ENCODE data around the gene SVIL. TPM values are rescaled to one million over a fixed set of nuclear protein-coding genes. Genes with fewer than 3 reads are reported as not detected.
A peak's percentile ranks its signal among the peaks of the same experiment; 100 is the strongest.

SVIL gene
- polyA plus RNA-seq, 4 donors = 6.7 to 26.4 (median 9.8) TPM

DNA sequence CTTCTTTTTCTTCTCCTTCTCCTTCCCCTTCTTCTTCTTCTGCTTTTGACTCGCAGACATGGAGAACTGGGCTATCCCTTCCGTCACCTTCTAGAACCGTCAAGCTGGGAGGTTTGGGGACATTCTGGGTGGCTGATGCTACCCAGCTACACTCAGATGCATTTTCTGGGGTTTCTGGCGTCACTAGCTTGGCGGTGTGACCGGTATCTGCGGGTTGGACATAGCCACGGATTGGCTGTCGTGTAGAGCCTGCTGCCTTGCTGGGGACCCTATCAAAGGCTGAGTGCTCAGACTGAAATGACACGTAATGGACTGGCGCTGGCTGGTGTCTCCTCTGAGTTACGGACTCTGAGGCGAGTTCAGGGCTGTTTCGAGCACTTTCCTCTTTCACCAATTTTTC is 101.7 kb downstream of the SVIL start:
- DNase-seq (no peak), FAIRE-seq (no peak)
- H3K27ac ChIP-seq (ENCODE audit: low read depth in 1 of 3, low read length in 2 of 3) = no peak overlapping the region
- H3K4me1 ChIP-seq (ENCODE audit: control insufficient read depth in 3 of 3, insufficient read depth in 2 of 3, low read depth in 1 of 3, low read length in 2 of 3) = peaks cover 0 to 9% (median 2%) of the 10 kb centered on the region in 3 donors
- 90 to 94% (median 93%) methylated on average over 14 of the region's 14 CpGs for WGBS, 3 donors
- peaks cover 0 to 28% (median 0%) of the 10 kb centered on the region in 3 donors for H3K36me3 ChIP-seq (ENCODE audit: control insufficient read depth in 3 of 3, insufficient read depth in 2 of 3, low read depth in 1 of 3, low read length in 3 of 3)
- no peaks in the 10 kb centered on the region for H3K9me3 ChIP-seq (ENCODE audit: control insufficient read depth in 2 of 2, insufficient read depth in 1 of 2, low read depth in 1 of 2, low read length in 1 of 2)
- H3K4me3 ChIP-seq (ENCODE audit: low read depth in 1 of 3, low read length in 3 of 3) = no peak overlapping the region
- H3K27me3 ChIP-seq (ENCODE audit: control insufficient read depth in 3 of 3, insufficient read depth in 3 of 3, low read length in 3 of 3) = no peaks in the 10 kb centered on the region

- peaks cover 0 to 28% (median 0%) of the 10 kb centered on the region in 3 donors for H3K36me3 ChIP-seq (ENCODE audit: control insufficient read depth in 3 of 3, insufficient read depth in 2 of 3, low read depth in 1 of 3, low read length in 3 of 3)
- DNase-seq (no peak), FAIRE-seq (no peak)
- no peak overlapping the region for H3K27ac ChIP-seq (ENCODE audit: low read depth in 1 of 3, low read length in 2 of 3)
- H3K27me3 ChIP-seq (ENCODE audit: control insufficient read depth in 3 of 3, insufficient read depth in 3 of 3, low read length in 3 of 3) = no peaks in the 10 kb centered on the region
- 93 to 95% (median 94%) methylated on average over 19 of the region's 19 CpGs for WGBS, 3 donors
- no peak overlapping the region for H3K4me3 ChIP-seq (ENCODE audit: low read depth in 1 of 3, low read length in 3 of 3)
- no peaks in the 10 kb centered on the region for H3K9me3 ChIP-seq (ENCODE audit: control insufficient read depth in 2 of 2, insufficient read depth in 1 of 2, low read depth in 1 of 2, low read length in 1 of 2)
- H3K4me1 ChIP-seq (ENCODE audit: control insufficient read depth in 3 of 3, insufficient read depth in 2 of 3, low read depth in 1 of 3, low read length in 2 of 3) = peaks cover 0 to 9% (median 2%) of the 10 kb centered on the region in 3 donors
Observed at GRCh38 chr10:29532256-29532878, 102.4 kb downstream of the SVIL start.

DNA sequence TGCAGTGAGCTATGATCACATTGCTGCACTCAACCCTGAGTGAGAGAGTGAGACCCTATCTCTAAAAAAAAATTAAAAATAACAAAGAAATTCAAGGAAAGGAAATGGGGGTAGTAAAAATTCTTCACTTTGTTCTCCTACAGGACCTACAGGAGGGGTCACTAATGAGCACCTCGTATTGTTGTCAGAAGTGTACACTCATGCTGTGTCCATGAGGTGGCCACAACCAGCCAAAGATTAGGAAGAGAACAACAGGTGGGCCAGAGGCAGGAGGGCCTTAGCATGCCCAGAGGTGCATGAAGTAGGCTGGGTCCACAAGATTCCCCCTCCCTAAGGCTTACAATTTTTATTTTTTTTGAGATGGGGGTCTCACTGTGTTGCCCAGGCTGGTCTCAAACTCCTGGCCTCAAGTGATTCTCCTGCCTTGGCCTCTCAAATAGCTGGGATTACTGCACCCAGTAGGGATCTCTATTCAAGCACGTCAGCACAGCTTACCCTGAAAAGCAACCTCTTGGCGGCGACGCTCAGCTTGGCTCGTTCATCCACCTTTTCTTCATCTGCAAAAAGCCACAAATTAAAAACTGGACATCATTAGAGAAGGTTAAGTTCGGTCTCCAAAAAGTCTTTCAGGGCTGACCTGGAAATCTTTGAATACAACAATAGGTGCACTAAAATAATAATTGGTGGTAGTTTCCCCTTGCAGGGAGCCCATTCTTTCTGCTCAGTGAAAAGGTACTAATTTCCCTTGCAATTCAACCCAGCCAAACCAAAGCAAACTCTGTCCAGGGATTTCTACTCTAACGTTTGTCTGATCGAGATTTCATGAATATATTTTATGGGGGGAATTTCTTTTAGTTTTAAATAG is 104.4 kb downstream of the SVIL start:
- Histone ChIP-seq H3K27ac (ENCODE audit: low read depth in 1 of 3, low read length in 2 of 3) (no peak overlapping the region), H3K9me3 (ENCODE audit: control insufficient read depth in 2 of 2, insufficient read depth in 1 of 2, low read depth in 1 of 2, low read length in 1 of 2) (no peaks in the 10 kb centered on the region), H3K4me3 (ENCODE audit: low read depth in 1 of 3, low read length in 3 of 3) (no peak overlapping the region), H3K36me3 (ENCODE audit: control insufficient read depth in 3 of 3, insufficient read depth in 2 of 3, low read depth in 1 of 3, low read length in 3 of 3) (peaks cover 0 to 34% (median 0%) of the 10 kb centered on the region in 3 donors), H3K27me3 (ENCODE audit: control insufficient read depth in 3 of 3, insufficient read depth in 3 of 3, low read length in 3 of 3) (no peaks in the 10 kb centered on the region), H3K4me1 (ENCODE audit: control insufficient read depth in 3 of 3, insufficient read depth in 2 of 3, low read depth in 1 of 3, low read length in 2 of 3) (peaks cover 0 to 2% (median under 1%) of the 10 kb centered on the region in 3 donors)
- 86 to 90% (median 87%) methylated on average over 9 of the region's 9 CpGs for WGBS, 3 donors
- no peak for FAIRE-seq
- DNase-seq = no peak

DNA sequence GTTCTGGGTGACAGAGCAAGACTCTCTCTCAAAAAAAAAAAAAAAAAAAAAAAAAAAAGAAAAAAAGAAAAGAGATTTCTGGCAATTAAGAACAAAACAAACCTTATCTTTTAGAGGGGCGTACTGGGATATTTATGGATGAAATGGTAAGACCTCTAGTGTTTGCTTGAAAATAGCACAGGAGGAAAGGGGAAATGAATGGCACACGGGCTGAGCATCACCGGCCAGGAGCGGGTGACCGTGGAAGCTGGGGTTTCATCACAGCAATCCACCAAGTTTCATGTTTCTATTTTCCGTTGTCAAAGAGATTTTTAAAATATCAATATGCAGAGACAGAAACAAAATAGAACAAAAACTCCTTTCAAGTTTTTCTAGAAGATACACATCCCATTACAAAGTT is 105.6 kb downstream of the SVIL start:
- FAIRE-seq (no peak), DNase-seq (no peak)
- H3K9me3 ChIP-seq (ENCODE audit: control insufficient read depth in 2 of 2, insufficient read depth in 1 of 2, low read depth in 1 of 2, low read length in 1 of 2) = no peaks in the 10 kb centered on the region
- H3K36me3 ChIP-seq (ENCODE audit: control insufficient read depth in 3 of 3, insufficient read depth in 2 of 3, low read depth in 1 of 3, low read length in 3 of 3) = peaks cover 0 to 34% (median 2%) of the 10 kb centered on the region in 3 donors
- WGBS, 3 donors = 91 to 96% (median 92%) methylated on average over 6 of the region's 6 CpGs
- H3K27me3 ChIP-seq (ENCODE audit: control insufficient read depth in 3 of 3, insufficient read depth in 3 of 3, low read length in 3 of 3) = no peaks in the 10 kb centered on the region
- H3K4me3 ChIP-seq (ENCODE audit: low read depth in 1 of 3, low read length in 3 of 3) = no peak overlapping the region
- no peaks in the 10 kb centered on the region for H3K4me1 ChIP-seq (ENCODE audit: control insufficient read depth in 3 of 3, insufficient read depth in 2 of 3, low read depth in 1 of 3, low read length in 2 of 3)
- no peak overlapping the region for H3K27ac ChIP-seq (ENCODE audit: low read depth in 1 of 3, low read length in 2 of 3)

GRCh38 chr10:29525762-29526161 is 109.0 kb downstream of the SVIL start:
- H3K27ac ChIP-seq (ENCODE audit: low read depth in 1 of 3, low read length in 2 of 3) = no peak overlapping the region
- H3K36me3 ChIP-seq (ENCODE audit: control insufficient read depth in 3 of 3, insufficient read depth in 2 of 3, low read depth in 1 of 3, low read length in 3 of 3) = peaks cover 2 to 43% (median 6%) of the 10 kb centered on the region in 3 donors
- H3K9me3 ChIP-seq (ENCODE audit: control insufficient read depth in 2 of 2, insufficient read depth in 1 of 2, low read depth in 1 of 2, low read length in 1 of 2) = no peaks in the 10 kb centered on the region
- no peaks in the 10 kb centered on the region for H3K27me3 ChIP-seq (ENCODE audit: control insufficient read depth in 3 of 3, insufficient read depth in 3 of 3, low read length in 3 of 3)
- DNase-seq (no peak), FAIRE-seq (no peak)
- no peak overlapping the region for H3K4me3 ChIP-seq (ENCODE audit: low read depth in 1 of 3, low read length in 3 of 3)
- no peaks in the 10 kb centered on the region for H3K4me1 ChIP-seq (ENCODE audit: control insufficient read depth in 3 of 3, insufficient read depth in 2 of 3, low read depth in 1 of 3, low read length in 2 of 3)
- 92 to 93% (median 93%) methylated on average over 7 of the region's 7 CpGs for WGBS, 3 donors

GRCh38 chr10:29524720-29525119 is 110.1 kb downstream of the SVIL start:
- 85 to 88% (median 86%) methylated on average over 9 of the region's 9 CpGs for WGBS, 3 donors
- Histone ChIP-seq H3K27ac (ENCODE audit: low read depth in 1 of 3, low read length in 2 of 3) (no peak overlapping the region), H3K9me3 (ENCODE audit: control insufficient read depth in 2 of 2, insufficient read depth in 1 of 2, low read depth in 1 of 2, low read length in 1 of 2) (no peaks in the 10 kb centered on the region), H3K27me3 (ENCODE audit: control insufficient read depth in 3 of 3, insufficient read depth in 3 of 3, low read length in 3 of 3) (no peaks in the 10 kb centered on the region), H3K4me3 (ENCODE audit: low read depth in 1 of 3, low read length in 3 of 3) (no peak overlapping the region), H3K36me3 (ENCODE audit: control insufficient read depth in 3 of 3, insufficient read depth in 2 of 3, low read depth in 1 of 3, low read length in 3 of 3) (peaks cover 6 to 42% (median 6%) of the 10 kb centered on the region in 3 donors), H3K4me1 (ENCODE audit: control insufficient read depth in 3 of 3, insufficient read depth in 2 of 3, low read depth in 1 of 3, low read length in 2 of 3) (no peaks in the 10 kb centered on the region)
- no peak for FAIRE-seq
- no peak for DNase-seq

DNA sequence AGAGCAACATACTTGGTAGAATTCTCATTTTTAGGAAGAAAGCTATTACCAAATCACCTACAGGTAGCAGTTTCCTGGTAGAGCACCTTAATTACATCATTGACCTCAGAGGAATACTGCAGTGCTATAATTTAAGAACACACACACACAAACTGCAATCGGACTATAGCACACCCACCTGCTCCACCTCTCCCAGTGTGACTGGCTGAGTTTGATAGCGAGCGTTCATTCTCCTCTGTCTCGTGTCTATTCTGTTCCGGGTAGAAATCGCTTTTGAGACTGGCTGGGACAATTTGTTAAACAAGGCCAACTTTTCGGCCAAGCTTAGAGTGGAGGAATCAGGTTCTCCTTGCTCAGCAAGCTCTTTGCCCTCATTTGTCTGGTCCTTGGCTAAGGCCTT is 110.5 kb downstream of the SVIL start:
- FAIRE-seq (no peak), DNase-seq (no peak)
- Histone ChIP-seq H3K27me3 (ENCODE audit: control insufficient read depth in 3 of 3, insufficient read depth in 3 of 3, low read length in 3 of 3) (no peaks in the 10 kb centered on the region), H3K4me1 (ENCODE audit: control insufficient read depth in 3 of 3, insufficient read depth in 2 of 3, low read depth in 1 of 3, low read length in 2 of 3) (no peaks in the 10 kb centered on the region), H3K4me3 (ENCODE audit: low read depth in 1 of 3, low read length in 3 of 3) (no peak overlapping the region), H3K27ac (ENCODE audit: low read depth in 1 of 3, low read length in 2 of 3) (no peak overlapping the region), H3K36me3 (ENCODE audit: control insufficient read depth in 3 of 3, insufficient read depth in 2 of 3, low read depth in 1 of 3, low read length in 3 of 3) (peaks cover 6 to 39% (median 6%) of the 10 kb centered on the region in 3 donors), H3K9me3 (ENCODE audit: control insufficient read depth in 2 of 2, insufficient read depth in 1 of 2, low read depth in 1 of 2, low read length in 1 of 2) (no peaks in the 10 kb centered on the region)
- 85 to 95% (median 87%) methylated on average over 7 of the region's 7 CpGs for WGBS, 3 donors

DNA sequence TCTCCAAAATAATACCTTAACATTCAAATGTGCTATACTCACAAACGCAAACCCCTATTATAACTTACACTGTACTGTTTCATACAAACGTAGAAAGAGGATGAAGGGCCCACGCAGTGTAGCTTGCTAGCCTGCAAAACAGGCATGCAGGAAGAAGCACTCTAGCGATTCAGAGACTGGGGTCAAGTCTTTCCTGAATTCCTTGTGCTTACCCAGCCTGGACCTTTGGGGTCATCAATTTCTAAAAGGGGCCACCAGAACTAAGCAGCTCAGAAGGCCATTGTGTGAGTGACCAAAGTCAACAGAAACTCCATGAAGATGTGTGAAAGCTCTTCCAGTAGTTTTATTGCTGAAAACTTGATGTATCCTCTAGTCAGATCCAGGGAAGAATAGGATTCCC is 111.9 kb downstream of the SVIL start:
- no peaks in the 10 kb centered on the region for H3K9me3 ChIP-seq (ENCODE audit: control insufficient read depth in 2 of 2, insufficient read depth in 1 of 2, low read depth in 1 of 2, low read length in 1 of 2)
- H3K36me3 ChIP-seq (ENCODE audit: control insufficient read depth in 3 of 3, insufficient read depth in 2 of 3, low read depth in 1 of 3, low read length in 3 of 3) = peaks cover 6 to 42% (median 8%) of the 10 kb centered on the region in 3 donors
- no peaks in the 10 kb centered on the region for H3K27me3 ChIP-seq (ENCODE audit: control insufficient read depth in 3 of 3, insufficient read depth in 3 of 3, low read length in 3 of 3)
- FAIRE-seq = no peak
- no peak for DNase-seq
- no peaks in the 10 kb centered on the region for H3K4me1 ChIP-seq (ENCODE audit: control insufficient read depth in 3 of 3, insufficient read depth in 2 of 3, low read depth in 1 of 3, low read length in 2 of 3)
- 70 to 89% (median 87%) methylated on average over 4 of the region's 4 CpGs for WGBS, 3 donors
- no peak overlapping the region for H3K4me3 ChIP-seq (ENCODE audit: low read depth in 1 of 3, low read length in 3 of 3)
- peak overlapping the region in 1 of 3 donors; percentile 60 for H3K27ac ChIP-seq (ENCODE audit: low read depth in 1 of 3, low read length in 2 of 3)

All from small intestine (tissue), 7 donors.